ENCODE measurements around the gene CLASP1.
"Not testable (repeated sequence)": the region's sequence is repeated elsewhere in the genome, so short reads cannot be mapped to it uniquely, and the experiment has no call there.

DNA sequence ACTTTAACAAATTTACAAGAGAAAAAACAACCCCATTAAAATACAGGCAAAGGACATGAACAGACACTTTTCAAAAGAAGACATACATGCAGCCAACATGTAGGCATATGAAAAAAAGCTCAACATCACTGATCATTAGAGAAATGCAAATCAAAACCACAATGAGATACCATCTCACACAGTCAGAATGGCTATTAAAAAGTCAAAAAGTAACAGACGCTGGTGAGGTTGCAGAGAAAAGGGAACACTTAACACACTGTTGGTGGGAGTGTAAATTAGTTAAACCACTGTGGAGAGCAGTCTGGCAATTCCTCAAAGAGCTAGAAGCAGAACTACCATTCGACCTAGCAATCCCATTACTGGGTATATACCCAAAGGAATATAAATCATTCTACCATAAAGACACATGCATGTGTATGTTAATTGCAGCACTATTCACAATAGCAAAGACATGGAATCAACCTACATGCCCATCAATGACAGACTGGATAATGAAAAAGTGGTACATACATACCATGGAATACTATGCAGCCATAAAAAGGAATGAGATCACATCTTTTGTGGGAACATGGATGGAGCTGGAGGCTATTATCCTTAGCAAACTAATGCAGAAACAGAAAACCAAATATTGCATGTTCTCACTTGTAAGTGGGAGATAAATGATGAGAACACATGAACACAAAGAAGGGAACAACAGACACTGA, 96.6 kb downstream of the CLASP1 start:
- TF ChIP-seq EZH2 (IDR thresholded peaks at IDR 0.05; ENCODE audit: insufficient read depth, poor library complexity, severe bottlenecking); EZH2phosphoT487 (IDR thresholded peaks at IDR 0.05; ENCODE audit: insufficient read depth, low read depth): not testable (repeated sequence)

Measured in GM23248 (cell line).